DLD1 (cell line): ENCODE data around the gene NECTIN3.

Source experiments
- in situ Hi-C: cut with HindIII; loops from 2 replicates; pipeline ENCODE4 v1.10.0; 2017; ENCODE audit warnings: low sequenced_read_pairs

NECTIN3 gene

GRCh38 chr3:111081008-111081545 lies 9.5 kb downstream of the NECTIN3 start:
- in situ Hi-C loops = no loop called here

DNA sequence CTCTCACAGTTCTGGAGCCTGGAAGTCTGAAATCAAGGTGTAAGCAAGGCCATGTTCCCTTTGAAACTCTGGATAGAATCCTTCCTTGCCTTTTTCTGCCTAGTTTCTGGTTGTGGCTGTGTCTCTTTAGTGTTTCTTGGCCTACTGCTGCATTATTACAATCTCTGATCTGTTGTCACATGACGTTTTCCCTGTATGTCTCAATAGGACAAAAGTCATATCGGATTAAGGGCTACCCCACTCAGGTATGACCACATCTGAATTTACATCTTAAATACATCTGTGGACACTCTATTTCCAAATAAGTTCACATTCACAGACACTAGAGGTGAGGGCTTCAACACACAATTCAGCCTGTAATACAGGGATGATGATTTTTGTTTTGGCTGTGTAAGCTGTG lies 13.3 kb downstream of the NECTIN3 start:
- in situ Hi-C loops = no loop called here

- in situ Hi-C loops = no loop called here
These were observed 16.4 kb downstream of the NECTIN3 start for GRCh38 chr3:111087924-111088469.

DNA sequence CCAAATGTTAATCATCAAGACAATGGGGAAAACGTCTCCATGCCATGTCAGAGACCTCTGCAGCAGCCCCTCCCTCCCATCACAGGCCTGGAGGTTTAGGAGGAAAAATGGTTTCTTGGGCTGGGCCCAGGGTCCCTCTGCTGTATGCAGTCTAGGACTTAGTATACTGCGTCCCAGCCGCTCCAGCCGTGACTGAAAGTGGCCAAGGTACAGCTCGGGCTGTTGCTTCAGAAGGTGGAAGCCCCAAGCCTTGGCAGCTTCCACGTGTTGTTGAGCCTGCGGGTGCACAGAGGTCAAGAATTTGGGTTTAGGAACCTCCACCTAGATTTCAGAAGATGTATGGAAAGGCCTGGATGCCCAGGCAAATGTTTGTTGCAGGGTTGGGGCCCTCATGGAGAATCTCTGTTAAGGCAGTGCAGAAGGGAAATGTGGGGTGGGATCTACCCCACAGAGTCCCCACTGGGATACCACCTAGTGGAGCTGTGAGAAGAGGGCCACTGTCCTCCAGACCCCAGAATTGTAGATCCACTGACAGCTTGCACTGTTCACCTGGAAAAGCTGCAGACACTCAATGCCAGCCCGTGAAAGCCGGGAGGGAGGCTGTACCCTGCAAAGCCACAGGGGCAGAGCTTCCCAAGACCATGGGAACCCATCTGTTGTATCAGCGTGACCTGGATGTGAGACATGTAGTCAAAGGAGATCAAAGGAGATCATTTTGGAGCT lies 25.0 kb downstream of the NECTIN3 start:
- in situ Hi-C loops = no loop called here

- in situ Hi-C loops = no loop called here
These were observed 32.2 kb downstream of the NECTIN3 start for GRCh38 chr3:111103807-111104206.

- in situ Hi-C loops = no loop called here
These were observed 35.5 kb downstream of the NECTIN3 start for GRCh38 chr3:111106993-111107661.

DNA sequence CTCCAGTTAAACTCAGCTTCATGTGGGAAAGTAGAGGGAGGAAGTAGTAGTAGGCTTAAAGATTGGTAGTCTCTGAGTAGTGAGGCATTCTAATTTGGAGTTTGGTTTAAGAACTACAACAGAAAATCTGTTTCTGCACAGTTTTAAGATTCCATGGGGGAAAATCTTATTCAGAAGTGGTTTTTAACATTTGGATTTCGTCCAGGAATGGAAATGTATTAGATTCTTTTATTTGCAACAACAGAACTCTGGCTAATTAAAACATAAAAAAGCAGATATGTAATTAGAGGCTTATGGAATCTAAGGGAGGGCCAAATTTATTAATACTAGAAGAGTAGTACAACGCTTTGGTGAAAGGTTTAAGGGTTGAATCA lies 36.0 kb downstream of the NECTIN3 start:
- in situ Hi-C loops = no loop called here

- in situ Hi-C loops = no loop called here
These were observed 41.3 kb downstream of the NECTIN3 start for GRCh38 chr3:111112913-111113312.

DNA sequence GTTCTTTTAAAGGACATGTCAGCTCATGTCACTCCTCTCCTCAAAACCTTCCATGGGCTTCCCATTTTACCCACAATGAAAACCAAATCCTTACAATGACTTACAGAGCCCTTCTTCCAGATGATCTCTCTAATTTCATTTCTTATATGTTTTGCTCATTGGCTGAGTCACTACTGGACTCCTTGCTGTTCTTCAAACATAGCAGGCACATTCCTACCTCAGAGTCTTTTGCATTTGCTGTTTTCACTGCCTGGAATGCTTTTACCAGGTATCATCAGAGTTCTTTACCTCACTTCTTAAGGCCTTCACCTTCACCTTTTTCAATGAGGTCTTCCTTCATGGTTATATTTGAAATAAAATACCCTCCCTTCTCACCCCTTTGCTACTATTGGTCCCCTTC lies 57.3 kb downstream of the NECTIN3 start:
- in situ Hi-C loops = no loop called here

GRCh38 chr3:111130827-111131226 lies 59.2 kb downstream of the NECTIN3 start:
- in situ Hi-C loops = no loop called here

DNA sequence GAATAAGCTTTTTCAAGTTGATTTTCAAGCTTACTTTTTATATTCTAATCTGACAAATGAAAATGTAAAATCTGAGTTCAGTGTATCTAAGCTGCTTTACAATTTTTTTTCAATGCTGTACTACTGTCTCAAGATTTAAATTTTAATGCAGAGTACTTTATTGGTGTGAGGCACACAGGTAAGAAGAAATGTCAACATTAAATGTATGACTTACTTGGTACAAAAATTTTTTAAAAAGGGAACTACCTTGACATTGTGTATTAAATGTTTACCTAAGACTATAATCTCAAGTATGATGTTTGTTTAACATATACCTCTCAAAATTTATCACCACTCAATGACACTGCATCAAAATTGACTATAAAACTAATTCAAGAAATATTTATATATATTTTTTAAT lies 62.7 kb downstream of the NECTIN3 start:
- in situ Hi-C loops = no loop called here

GRCh38 chr3:111151438-111151837 lies 79.8 kb downstream of the NECTIN3 start:
- in situ Hi-C loops = no loop called here

GRCh38 chr3:111152496-111152895 lies 80.9 kb downstream of the NECTIN3 start:
- in situ Hi-C loops = no loop called here

GRCh38 chr3:111156517-111156916 lies 84.9 kb downstream of the NECTIN3 start:
- in situ Hi-C loops = no loop called here

DNA sequence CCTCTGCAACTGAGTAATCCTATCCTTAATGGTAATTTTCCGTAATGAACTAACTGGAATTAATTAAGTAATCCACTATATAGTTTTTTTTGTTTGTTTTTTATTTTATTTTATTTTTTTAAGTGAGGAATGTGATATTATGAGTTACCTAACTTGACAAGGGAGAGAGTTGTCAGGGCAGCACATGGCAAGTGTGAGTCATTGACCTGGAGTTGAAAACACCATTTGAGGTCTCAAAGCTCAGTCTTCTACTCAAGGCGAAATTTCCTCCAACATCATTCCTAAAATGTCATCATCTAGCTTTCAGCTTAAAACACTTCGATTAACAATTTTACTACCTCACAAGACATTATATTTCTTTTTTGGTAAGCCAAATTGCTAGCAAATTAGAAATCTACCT lies 87.8 kb downstream of the NECTIN3 start:
- in situ Hi-C loops = no loop called here

GRCh38 chr3:111164621-111165020 lies 93.0 kb downstream of the NECTIN3 start:
- in situ Hi-C loops = no loop called here

DNA sequence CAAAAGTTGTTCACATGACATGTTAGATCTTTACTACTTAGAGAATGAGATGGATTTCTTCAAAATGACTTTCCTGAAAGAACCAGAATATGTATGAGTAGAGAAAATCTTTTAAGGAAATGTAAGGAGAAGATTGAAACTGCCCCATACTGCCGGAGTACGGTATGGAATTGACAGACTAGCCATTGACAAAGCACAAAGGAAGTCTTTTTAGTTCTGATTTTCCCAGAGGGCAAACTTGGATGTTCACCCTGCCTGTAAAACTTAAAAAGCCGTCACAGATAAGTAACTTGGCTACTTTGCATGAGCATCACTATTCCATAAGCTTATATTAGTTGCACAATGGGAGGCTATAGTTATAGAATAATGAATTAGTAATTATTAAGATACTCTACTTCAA lies 93.8 kb downstream of the NECTIN3 start:
- in situ Hi-C loops = no loop called here

- in situ Hi-C loops = no loop called here
These were observed 101.8 kb downstream of the NECTIN3 start for GRCh38 chr3:111173328-111173900.

- in situ Hi-C loops = no loop called here
These were observed 102.3 kb downstream of the NECTIN3 start for GRCh38 chr3:111173906-111174305.

DNA sequence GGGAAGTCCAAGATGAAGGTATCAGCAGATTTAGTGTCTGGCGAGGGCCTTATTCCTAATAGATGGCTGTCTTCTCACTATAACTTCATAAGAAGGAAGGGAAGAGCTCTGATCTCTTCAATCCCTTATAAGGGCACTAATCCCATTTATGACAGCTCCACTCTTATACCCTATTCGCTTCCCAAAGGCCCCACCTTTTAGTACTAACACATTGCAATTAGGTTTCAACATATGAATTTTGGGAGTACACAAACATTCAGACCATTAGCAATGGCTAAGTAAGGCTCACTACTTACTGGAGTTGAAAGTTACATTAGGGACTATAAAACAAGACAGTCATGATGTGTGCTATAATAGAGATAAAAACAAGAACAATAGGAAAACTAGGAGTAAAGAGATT lies 118.9 kb downstream of the NECTIN3 start:
- in situ Hi-C loops = no loop called here

DNA sequence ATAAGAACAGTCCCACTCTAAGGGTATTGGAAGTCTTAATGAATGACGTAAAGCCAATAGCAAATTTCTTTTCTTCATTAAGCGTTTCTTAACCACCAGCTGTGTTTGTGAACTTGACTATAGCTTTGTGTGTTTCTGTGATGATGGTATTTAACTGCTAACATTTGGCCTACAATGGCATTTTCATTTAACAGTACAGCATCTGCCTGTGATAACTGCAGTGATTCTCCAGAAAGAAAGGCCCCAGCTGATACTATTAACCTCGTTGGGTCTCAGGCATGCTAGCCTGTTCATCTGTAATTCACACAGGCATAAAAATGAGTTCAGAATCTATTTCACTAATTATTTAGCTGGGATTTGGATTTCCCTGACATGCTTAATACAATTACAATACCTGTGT lies 121.9 kb downstream of the NECTIN3 start:
- in situ Hi-C loops = no loop called here

- in situ Hi-C loops = no loop called here
These were observed 122.4 kb downstream of the NECTIN3 start for GRCh38 chr3:111194048-111194447.
